Inferior parietal cortex (tissue), 1 donor: ENCODE results near the gene BTBD19.
"Not testable (repeated sequence)": the region's sequence is repeated elsewhere in the genome, so short reads cannot be mapped to it uniquely, and the experiment has no call there.

Source experiments
- DNase-seq: peaks from one replicate; pipeline ENCODE4 v3.0.0-alpha.2; 2016; ENCODE audit errors: extremely low spot score

BTBD19 gene, protein sequence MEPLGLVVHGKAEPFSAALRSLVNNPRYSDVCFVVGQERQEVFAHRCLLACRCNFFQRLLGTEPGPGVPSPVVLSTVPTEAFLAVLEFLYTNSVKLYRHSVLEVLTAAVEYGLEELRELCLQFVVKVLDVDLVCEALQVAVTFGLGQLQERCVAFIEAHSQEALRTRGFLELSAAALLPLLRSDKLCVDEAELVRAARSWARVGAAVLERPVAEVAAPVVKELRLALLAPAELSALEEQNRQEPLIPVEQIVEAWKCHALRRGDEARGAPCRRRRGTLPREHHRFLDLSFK

DNA sequence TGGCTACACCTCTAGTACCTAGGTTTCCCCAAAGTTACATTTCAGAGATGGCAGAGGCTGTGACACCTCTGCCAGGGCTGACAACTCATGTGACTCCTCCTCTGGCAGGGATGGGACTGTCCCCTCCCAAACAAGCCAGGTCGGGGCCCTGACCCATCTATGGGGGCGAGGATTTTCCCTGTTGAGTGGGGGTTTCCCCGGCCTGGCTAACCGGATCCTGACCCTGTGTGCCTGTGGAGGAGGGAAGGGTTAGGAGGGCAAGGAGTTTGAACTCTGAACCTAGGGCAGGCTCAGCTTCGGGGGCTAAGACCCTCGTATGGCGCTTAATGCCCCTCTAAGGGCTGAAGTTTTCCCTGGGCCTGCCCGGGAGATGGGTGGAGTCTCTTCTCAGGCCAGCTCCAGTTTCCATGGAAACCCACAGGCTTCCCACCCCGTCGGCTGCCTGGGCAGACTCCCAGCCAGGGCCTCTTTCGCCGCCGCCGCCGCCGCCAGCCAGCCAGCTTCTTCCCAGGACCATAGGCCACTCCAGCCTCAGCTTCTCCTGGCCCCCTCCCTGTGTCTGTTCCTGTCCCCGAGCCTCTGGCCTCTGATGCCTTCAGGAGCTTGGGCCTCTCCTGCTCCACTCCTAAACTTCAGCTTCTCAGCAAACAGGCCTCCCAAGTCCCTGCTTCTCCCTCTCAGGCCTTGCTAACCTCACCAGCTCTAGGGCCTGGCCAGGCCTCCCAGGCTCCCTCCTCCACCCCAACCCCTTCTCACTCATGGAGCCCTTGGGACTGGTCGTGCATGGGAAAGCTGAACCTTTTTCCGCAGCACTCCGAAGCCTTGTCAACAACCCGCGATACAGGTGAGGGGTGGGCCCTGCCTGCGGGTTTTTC lies at the start of gene BTBD19:
Gene BTBD19 (plus strand): TSS at position 461 of the 875 bp plus-strand sequence. CDS start 298 bp downstream, at position 759.
- peak; percentile 61 for DNase-seq

DNA sequence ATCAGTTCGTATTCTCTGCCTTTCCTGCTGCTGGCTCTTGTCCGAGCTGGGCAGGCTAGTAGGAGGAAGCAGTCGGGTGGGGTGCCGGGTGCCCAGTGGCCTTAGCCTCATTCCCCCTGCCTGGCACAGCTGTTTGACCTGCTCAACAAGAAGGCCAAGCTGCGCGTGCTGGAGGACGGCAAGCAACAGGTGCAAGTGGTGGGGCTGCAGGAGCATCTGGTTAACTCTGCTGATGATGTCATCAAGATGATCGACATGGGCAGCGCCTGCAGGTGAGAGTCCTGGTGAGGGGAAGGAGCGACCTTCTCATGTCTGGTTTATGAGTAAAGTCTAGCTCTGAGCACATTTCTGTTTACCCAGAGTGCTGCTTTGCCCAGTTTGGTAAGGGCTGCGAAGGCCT lies 49.2 kb upstream of the BTBD19 start:
- no peak for DNase-seq

DNA sequence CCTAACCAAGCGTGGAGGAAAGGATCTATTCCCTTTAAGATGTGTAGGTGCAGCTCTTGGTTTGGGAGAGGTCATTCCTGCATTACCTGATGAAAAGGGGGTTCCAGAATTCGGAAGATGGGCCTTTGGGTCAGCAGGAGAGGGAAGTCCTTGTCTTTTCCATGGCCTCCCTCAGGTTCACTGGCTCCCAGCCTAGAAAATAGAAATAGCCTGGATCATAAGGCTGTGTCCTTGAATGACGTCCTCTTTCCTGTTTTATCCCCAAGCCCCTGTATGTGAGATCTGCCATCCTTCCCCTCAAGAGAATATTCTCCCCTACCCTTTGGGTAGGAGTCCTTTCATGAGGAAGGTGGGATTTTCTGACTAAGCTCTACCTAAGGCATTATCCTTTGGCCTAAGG lies 47.4 kb upstream of the BTBD19 start:
- no peak for DNase-seq

DNA sequence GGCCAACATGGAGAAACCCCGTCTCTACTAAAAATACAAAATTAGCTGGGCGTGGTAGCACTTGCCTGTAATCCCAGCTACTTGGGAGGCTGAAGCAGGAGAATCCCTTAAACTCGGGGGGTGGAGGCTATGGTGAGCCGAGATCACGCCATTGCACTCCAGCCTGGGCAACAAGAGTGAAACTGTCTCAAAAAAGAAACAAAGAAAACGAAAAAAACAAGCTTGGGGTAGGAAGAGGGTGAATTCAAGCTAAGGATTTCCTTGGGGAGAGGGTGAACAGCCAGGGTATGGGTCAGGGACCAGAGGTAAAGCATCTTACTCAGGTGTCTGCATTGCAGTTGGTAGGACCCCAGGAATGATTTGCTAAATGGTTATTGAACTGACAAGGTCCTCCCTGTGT lies 41.9 kb upstream of the BTBD19 start:
- DNase-seq: not testable (repeated sequence)

DNA sequence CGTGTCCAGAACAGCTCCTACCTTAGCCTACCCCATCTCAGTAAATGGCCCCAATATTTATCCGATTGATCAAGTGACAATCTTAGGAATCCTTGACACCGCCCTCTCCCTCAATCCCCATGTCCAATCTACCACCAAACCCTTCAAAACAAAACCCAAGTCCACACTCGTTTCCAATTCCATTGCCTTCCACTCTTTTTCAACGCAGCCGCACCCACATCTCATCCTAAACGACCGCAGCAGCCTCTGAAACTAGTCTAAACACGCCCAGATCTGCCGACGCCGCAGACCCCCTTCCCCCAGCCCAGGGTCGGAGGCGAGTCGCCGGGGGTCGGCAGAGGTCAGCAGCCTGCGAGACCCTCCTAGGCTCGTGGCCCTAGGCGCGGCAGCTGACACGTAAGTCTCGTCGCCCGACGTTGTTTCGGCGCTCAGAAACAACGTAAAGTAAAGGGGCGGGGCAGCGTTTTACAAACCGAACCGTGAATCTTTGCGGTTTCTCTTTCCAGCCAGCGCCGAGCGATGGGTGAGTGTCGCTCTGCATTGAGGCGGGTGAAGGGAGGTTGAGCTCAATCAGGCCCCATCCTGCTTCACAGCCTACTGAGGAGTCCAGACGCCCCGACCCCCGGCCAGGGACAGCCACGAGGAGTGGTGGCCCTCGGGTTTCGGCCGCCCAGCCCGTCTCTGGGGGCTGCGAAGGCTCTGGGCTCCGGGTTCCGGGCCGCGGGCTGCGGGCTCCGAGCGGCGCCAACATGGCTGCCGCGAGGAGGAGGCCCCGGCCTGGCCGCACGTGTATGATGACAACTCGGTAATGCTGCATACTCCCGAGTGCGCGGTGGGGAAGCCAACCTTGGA lies 33.0 kb upstream of the BTBD19 start, which contains the start of gene RPS8:
Gene RPS8 (plus strand): TSS at position 463 of the 852 bp plus-strand sequence. CDS start 57 bp downstream, at position 520.
- DNase-seq: peak; percentile 98

DNA sequence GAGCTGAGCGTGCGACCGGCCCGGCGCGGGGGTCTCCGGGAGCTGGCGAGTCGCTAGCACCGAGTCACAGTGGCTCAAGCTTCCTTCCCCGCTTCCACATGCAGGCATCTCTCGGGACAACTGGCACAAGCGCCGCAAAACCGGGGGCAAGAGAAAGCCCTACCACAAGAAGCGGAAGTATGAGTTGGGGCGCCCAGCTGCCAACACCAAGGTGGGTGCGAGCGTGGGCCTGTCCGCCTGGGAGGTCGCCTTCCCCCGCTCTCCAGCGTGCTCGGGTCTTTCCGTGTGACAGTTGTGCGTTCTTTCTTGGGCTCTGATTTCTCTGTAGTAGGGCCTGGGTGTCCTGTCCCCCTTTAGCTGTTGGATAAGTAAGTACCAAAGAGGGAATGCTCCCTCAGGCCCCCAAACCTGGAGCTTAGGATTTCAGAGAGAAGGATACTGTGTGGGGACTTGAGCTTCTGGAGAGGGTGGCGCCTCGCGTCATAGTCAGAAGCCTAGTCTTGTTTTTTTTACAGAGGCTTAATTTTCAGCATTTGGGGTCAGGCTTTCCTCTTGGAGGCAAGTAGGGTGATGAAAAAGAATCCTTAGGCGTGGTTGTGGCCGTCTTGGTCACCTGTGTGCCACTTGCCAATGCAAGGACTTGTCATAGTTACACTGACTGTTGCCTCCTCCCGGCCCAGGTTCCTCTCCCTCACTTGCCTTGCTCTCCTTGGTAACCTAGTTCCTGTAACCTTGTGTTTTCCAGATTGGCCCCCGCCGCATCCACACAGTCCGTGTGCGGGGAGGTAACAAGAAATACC lies 32.2 kb upstream of the BTBD19 start:
- DNase-seq: peak; percentile 9

DNA sequence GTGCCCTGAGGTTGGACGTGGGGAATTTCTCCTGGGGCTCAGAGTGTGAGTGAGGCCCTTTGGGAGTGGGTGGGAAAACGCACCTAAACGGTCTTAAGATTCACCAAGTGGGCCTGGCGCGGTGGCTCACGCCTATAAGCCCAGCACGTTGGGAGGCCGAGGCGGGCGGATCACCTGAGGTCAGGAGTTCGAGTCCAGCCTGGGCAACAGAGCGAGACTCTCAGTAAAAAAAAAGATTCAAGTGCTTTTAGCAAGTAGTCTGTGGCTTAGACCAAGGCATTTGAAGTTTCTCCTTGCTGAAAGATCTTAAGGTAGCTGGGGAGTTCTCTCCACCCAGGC lies 31.6 kb upstream of the BTBD19 start:
- no peak for DNase-seq

DNA sequence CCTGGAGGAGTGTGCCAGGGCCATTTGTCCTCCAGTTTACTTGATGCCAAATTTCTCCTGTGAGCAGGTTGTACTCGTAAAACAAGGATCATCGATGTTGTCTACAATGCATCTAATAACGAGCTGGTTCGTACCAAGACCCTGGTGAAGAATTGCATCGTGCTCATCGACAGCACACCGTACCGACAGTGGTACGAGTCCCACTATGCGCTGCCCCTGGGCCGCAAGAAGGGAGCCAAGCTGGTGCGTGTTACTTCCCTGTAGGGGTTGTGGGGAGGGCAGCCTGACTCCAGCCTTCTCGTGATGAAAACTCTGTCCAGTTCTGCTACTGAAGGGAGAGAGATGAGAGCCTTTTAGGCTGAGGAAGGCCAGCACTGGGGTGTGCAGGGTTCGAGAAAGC lies 30.8 kb upstream of the BTBD19 start:
- DNase-seq: no peak

DNA sequence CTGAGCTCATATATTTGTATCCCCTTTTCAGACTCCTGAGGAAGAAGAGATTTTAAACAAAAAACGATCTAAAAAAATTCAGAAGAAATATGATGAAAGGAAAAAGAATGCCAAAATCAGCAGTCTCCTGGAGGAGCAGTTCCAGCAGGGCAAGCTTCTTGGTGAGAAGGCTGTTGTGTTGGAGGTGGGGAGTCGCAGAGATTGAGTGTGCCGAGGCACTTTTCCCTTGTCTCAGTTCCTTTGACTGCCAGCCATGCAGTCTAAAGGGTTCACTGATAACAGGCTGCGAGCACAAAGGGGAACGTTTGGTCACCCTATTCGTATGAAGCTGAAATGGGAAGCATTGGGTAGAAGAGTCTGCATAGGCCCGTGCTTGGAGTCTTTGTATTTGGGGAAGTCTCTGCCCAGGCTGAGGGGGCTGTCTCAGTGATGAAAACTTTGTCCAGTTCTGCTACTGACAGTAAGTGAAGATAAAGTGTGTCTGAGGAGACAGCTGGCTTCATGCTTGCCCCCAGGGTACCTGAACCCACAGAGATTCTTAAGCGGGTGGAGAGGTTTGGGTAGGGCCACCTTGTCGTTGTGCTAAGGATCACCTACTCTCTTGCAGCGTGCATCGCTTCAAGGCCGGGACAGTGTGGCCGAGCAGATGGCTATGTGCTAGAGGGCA lies 30.2 kb upstream of the BTBD19 start:
- DNase-seq: no peak

DNA sequence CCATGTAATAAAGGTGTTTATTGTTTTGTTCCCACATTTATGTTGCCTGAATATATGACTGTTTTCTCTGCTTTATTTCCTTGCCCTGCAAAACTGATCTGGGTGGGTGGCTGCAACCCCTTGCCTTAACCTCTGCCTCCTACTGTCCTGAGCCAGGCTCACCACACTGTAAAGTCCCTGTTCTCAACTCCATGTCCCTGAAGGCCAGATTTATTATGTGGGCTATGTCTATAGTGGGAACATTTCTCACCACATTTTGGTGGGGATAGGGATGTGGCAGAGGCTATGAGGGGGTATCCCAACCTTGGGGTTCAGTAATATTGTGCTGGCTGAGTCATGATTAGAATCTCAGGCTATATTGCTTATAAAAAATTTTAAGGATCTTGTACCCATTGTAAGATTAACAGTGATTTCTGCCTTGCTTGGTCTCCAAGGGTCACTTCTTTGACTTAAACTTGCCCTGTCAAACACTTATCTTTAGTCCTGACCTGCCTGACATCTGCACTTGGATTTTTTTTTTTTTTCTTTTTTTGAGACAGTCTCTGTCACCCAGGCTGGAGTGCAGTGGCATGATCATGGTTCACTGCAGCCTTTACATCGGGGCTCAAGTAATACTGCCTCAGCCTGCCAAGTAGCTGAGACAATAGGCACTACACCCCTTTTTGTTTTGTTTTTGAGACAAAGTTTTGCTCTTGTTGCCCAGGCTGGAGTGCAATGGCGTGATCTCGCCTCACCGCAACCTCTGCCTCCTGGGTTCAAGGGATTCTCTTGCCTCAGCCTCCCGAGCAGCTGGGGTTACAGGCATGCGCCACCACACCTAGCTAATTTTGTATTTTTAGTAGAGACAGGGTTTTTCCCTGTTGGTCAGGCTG lies 29.4 kb upstream of the BTBD19 start:
- no peak for DNase-seq

DNA sequence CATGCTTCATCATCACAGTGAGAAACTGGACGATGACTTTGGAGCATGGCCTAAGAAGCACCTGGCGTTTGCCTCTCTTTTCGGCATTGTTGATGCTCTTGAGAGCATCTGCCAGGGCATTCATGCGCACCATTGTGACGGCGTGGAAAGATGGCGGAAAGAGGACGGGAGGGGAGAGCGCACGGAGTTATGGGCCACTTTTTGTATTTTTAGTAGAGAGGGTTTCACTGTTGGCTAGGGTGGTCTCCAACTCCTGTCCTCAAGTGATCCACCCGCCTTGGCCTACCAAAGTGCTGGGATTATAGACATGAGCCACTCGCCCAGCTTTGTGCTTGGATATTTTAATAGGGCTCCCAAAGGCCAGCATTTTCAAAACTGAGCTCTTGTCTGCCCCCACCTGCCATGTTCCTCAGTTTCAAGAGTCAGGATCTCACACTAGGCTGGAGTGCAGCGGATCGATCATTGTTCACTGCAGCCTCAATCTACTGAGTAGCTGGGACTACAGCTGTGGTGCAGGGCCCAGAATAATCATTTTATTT lies 27.7 kb upstream of the BTBD19 start:
- DNase-seq: no peak

DNA sequence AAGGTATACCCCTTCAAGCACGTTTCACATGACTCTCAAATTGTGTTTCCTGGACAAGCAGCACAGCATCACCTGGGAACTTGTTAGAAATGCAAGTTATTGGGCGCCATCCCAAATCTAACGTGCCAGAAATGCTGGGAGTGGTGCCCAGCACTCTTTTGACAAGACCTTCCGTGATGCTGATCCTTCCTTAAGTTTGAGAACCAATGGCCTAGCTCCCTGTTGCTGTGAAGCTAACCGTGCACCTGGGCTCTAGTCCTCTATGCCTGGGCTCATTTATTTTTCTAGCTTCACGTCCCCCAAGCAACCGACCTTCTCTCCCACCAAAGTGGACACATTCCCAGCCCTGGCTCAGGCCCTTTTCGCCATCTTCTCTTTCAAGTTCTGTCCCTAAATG lies 24.6 kb upstream of the BTBD19 start:
- DNase-seq: no peak

DNA sequence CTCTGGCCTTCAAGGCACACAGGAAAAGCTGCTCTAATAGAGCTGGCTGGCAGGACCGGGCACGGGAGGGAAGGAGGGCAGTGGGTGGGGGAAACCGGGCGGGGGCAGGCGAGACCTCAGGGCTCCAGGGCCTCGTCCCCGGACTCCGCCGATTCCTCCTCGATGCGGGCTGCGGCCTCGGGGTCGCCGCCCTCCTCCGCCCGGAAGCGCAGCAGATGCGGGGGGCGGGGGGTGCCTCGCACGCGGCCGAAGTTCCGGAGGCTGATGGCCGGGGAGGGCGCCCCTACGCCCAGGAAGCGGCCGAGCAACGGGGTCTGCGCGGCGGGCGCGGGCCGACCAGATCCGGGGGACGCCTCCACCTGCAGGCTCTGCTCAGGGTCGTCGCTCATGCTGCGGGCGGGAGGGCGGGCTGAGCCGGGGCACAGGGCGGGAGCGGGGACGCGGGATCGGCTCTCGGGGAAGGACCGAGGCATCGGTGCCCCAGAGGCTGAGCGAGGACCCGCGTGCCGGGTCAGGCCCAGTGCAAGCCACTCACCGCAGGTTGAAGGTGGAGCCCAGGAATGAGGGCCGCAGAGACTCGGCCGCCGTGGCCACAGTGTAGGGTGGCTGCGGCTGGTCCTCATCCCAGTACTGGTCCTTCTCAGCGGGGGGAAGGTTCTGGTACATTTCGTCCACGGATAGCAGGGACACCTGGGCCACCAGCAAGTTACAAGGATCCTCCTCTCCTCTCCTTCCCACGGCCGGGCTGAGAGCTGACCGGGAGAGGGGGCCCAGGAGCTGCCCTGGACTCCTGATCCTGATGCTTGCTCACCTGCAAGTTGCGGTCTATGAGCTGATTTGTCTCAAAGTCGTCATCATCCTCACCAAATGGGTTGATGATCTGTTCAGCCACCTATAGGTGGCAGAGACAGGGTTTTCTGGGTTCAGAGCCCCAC lies 24.0 kb upstream of the BTBD19 start:
- DNase-seq: no peak

DNA sequence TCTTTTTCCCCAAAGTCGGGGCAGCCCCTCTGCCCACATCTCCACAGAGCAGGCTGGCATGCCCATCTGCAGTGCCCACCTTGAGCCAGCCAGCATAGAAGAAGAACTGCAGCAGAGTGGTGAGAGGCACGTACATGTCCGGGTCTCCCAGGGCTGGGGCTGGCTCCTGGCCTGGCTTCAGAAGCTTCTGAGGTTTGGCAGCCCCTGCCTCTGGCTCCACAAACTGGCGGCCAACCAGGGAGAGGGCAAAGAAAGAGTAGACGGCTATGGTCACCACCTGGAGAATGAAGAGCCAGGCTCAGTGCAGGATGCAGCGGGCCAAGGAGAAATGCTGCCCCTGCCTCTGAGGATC lies 23.3 kb upstream of the BTBD19 start:
- no peak for DNase-seq

DNA sequence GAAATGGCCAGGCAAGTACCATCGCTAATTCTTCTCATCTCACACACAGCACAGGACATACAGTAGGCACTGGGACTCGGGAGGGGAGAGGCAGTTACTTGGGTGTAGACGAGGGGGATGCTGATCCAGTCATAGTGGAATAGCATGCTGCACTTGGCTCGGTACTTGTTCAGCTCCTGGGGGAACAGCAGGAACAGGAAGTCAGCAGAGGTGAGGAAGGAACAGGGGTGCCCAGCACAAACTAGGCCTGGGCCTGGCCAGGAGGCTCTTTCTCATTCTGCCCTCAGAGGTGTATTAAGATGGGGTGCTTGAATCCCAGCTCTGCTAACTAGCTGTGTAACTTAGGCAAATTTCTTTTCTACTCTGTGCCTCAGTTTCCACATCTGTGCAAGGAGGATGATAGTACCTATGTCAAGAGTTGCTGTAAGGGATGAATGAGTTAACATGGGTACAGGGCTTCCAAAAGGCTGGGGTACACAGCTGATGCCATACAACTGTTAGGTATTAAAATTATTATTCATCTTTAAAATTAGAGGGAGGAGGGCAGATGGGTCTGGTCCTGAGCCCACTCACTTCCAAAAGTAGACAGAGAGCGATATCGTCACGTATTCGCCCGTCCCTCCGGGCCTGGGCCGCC lies 22.7 kb upstream of the BTBD19 start:
- no peak for DNase-seq

DNA sequence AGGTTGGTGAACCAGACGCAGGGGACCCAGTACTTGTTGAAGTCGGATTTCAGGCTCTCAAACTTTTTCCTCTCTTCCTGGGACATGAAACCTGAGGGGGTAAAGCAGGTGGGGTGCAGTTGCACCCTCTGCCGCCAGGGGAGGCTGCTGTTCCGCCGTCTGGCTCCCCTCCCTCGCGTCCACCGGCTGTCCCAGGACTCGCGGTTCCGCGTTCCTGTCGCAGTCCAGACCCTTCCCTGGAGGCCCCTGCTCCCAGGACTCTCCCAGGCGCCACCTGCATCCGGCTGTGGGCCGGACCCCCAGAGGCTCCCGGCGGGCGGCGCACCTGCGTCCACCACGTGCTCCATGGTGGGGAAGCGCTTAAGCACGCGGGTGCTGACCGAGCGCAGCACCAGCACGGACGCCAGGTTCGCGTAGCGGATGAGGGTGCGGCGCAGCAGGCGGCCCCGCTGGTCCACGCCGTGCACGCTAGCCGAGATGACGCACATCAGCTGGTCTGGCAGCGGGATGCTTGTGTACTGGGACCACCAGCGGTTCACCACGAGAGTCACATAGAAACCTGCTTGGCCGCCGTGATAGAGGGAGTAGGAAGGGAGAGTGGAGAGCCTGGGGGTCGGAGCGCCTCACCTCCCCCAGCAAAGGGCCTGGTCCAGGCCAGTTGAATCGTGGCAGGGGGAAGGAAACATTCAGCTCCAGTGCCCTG lies 22.0 kb upstream of the BTBD19 start:
- peak; percentile 35 for DNase-seq

DNA sequence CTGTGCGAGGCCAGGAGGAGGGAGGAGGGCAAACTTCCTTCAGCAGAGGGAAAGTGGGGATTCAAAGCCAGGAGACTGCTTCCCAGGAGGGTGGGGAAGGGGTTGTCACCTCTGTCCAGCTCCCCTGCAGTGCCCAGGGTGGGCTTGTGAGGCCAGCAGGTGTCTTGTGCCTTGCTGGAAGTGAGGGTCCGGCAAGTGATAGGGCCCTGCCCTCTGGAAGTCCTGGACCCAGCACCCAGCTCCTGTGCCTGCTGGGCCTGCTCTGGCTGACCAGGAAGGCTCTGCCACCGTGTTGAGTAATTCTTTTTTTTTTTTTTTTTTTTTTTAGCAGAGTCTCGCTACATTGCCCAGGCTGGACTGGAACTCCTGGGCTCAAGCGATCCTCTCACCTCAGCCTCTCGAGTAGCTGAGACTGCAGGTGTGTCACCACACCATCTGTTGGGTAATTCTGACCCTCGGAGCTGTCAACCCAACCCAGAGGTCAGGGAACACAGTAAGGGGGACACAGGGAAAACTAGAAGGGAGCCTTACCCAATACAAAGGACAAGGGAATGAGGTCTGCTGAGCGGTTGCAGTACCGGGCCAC lies 21.4 kb upstream of the BTBD19 start:
- no peak for DNase-seq
